K562 (cell line): ENCODE measurements around the gene C19orf12. TPM values are rescaled to one million over a fixed set of nuclear protein-coding genes. Genes with fewer than 3 reads are reported as not detected.

Experiments
- EP300 ChIP-seq: IDR thresholded peaks from 2 replicates; pipeline ENCODE4 v1.6.1; 2012; ENCODE audit warnings: low read length, improper control_type of control experiment
- FOXA3 ChIP-seq, 2 experiments: fragments of 450-650 bp in 1 of 2; sonication (generic) in 1 of 2; formaldehyde crosslinking; IDR thresholded peaks in 1 of 2; conservative IDR thresholded peaks in 1 of 2; 2 replicates each; pipeline versions ENCODE4 v1.4.0 to v1.8.0; 2020 to 2022; ENCODE audit warnings: mild to moderate bottlenecking in 2 of 2, missing genetic modification reagents in 1 of 2
- FOXK2 ChIP-seq, 2 experiments: fragments of 450-650 bp; IDR thresholded peaks in 1 of 2; conservative IDR thresholded peaks in 1 of 2; 2 replicates each; pipeline ENCODE4 v1.6.1; 2016; ENCODE audit warnings: low read depth in 2 of 2, mild to moderate bottlenecking in 1 of 2
- GTF2F1 ChIP-seq: IDR thresholded peaks from 2 replicates; pipeline ENCODE4 v1.6.1; 2011; ENCODE audit warnings: low read depth, low read length, improper control_type of control experiment
- HDGF ChIP-seq: fragments of 450-650 bp; IDR thresholded peaks from 2 replicates; pipeline ENCODE4 v1.6.1; 2016
- MEF2A ChIP-seq: IDR thresholded peaks from 2 replicates; pipeline ENCODE4 v1.6.1; 2011; ENCODE audit warnings: low read depth, mild to moderate bottlenecking, low read length, moderate library complexity; ENCODE audit not compliant: control insufficient read depth
- MLLT1 ChIP-seq, 2 experiments: fragments of 450-650 bp; IDR thresholded peaks; 2 replicates each; pipeline ENCODE4 v1.6.1; 2016
- NKRF ChIP-seq: fragments of 450-650 bp; IDR thresholded peaks from 2 replicates; pipeline ENCODE4 v1.6.1; 2016; ENCODE audit warnings: borderline replicate concordance
- PTBP1 ChIP-seq: fragments of 200-400 bp; formaldehyde crosslinking; IDR thresholded peaks from 2 replicates; pipeline ENCODE4 v1.6.1; 2017; ENCODE audit warnings: low read depth, low read length
- SNAPC5 ChIP-seq: fragments of 250-450 bp; sonication (Bioruptor Pico); IDR thresholded peaks from 2 replicates; pipeline ENCODE4 v1.8.0; 2021; ENCODE audit warnings: moderate library complexity, mild to moderate bottlenecking, inconsistent platforms
- ZBTB2 ChIP-seq: fragments of 450-650 bp; IDR thresholded peaks from 2 replicates; pipeline ENCODE4 v1.6.1; 2016; ENCODE audit warnings: antibody characterized with exemption
- ZMIZ1 ChIP-seq, 2 experiments: fragments of 150-350 bp in 1 of 2; IDR thresholded peaks; 2 replicates each; pipeline ENCODE4 v1.6.1; 2012 to 2016; ENCODE audit warnings: low read depth in 2 of 2, low read length in 2 of 2, mild to moderate bottlenecking in 1 of 2, moderate library complexity in 1 of 2
- ZNF184 ChIP-seq: sonication (generic); formaldehyde crosslinking; IDR thresholded peaks from 2 replicates; pipeline ENCODE4 v1.5.0; 2020; ENCODE audit warnings: missing genetic modification reagents
- ZNF24 ChIP-seq: fragments of 450-650 bp; IDR thresholded peaks from 2 replicates; pipeline ENCODE4 v1.6.1; 2016
- ZNF436 ChIP-seq: fragments of 250-450, 450-650 bp; sonication (Bioruptor Pico); formaldehyde crosslinking; IDR thresholded peaks from 2 replicates; pipeline ENCODE4 v1.7.0; 2020; ENCODE audit warnings: mild to moderate bottlenecking
- ZNF561 ChIP-seq: fragments of 450-650 bp; formaldehyde crosslinking; conservative IDR thresholded peaks from 2 replicates; pipeline ENCODE4 v1.4.0; 2020; ENCODE audit warnings: mild to moderate bottlenecking, moderate library complexity
- polyA plus RNA-seq, 8 experiments: library from polyadenylated mRNA; depleted of rRNA in 4 of 8; stranded (reverse) in 5 of 8; unstranded in 3 of 8; fragments of >200 nt; fragmentation: Nextera tagmentation in 2 of 8; fragmentation: Illumina TruSeq in 1 of 8; extraction: Ambion mirVana in 2 of 8; extraction: Trizol in 1 of 8; gene quantifications; 2 replicates each; pipeline versions ENCODE4 v1.2.1 to v1.2.3, GENCODE V29; 2011 to 2014; ENCODE audit warnings: inconsistent platforms in 1 of 8, missing spikeins in 1 of 8
- total RNA-seq, 7 experiments: library from RNA; depleted of rRNA in 6 of 7; stranded (reverse); fragments of >200 nt in 6 of 7; fragmentation: Illumina TruSeq in 2 of 7; extraction: Trizol in 2 of 7; gene quantifications; 2 replicates each; pipeline versions ENCODE4 v1.2.1 to v1.2.3, GENCODE V29; 2011 to 2021; ENCODE audit warnings: low replicate concordance in 1 of 7

The C19orf12 gene
- total and polyA plus RNA-seq, 9 of the 15 experiments (the other 6 are each of a cell fraction or from before 2014, with no cell fraction given) = 1.9 to 14.5 (median 10.2) TPM

- 0 out of 2 replicates have a peak, but pooled peaks have one; percentile 5 for TF ChIP-seq EP300
- TF ChIP-seq MLLT1 (IDR thresholded peaks at IDR 0.05) = no peak
- TF ChIP-seq MEF2A = 0 out of 2 replicates have a peak, but pooled peaks have one; percentile 60
- TF ChIP-seq FOXK2 (conservative IDR thresholded peaks at IDR 0.05 in 1 of 2, IDR thresholded peaks at IDR 0.05 in 1 of 2; ENCODE audit: low read depth in 2 of 2) = no peak
- TF ChIP-seq GTF2F1 = no peak
- TF ChIP-seq SNAPC5 (CRISPR knock-in tag) = no peak
- TF ChIP-seq FOXA3 (CRISPR knock-in tag; conservative IDR thresholded peaks at IDR 0.05 in 1 of 2, IDR thresholded peaks at IDR 0.05 in 1 of 2) = no peak
- TF ChIP-seq ZMIZ1 (IDR thresholded peaks at IDR 0.05; ENCODE audit: low read depth in 2 of 2, low read length in 2 of 2) = no peak
- no peak for TF ChIP-seq ZNF561
- no peak for TF ChIP-seq ZNF184 (CRISPR knock-in tag)
- TF ChIP-seq ZNF436 (CRISPR knock-in tag) = no peak
- no peak for TF ChIP-seq HDGF
- TF ChIP-seq ZNF24 = 0 out of 2 replicates have a peak, but pooled peaks have one; percentile 21
- no peak for TF ChIP-seq NKRF
- TF ChIP-seq ZBTB2 = 0 out of 2 replicates have a peak, but pooled peaks have one; percentile 21
- no peak for TF ChIP-seq PTBP1
Observed at GRCh38 chr19:29671393-29672160, 43.5 kb downstream of the C19orf12 start (continued).
